ENCODE results near the gene IFI30.
A peak's percentile ranks its signal among the peaks of the same experiment; 100 is the strongest.
"Not testable (repeated sequence)": the region's sequence is repeated elsewhere in the genome, so short reads cannot be mapped to it uniquely, and the experiment has no call there.

IFI30 gene

GRCh38 chr19:18153556-18154134 is 20.0 kb upstream of the IFI30 start:
- Histone ChIP-seq H3K27ac (ENCODE audit: low read length) (no peak overlapping the region), H3K9ac (ENCODE audit: low read length) (peak overlapping the region; percentile 81), H3K9me3 (ENCODE audit: control insufficient read depth, low read depth, low read length) (no peaks in the 10 kb centered on the region), H3K36me3 (ENCODE audit: control insufficient read depth, low read depth, low read length) (no peaks in the 10 kb centered on the region), H3K4me1 (ENCODE audit: control insufficient read depth, low read depth, low read length) (no peaks in the 10 kb centered on the region), H3K27me3 (ENCODE audit: control insufficient read depth, insufficient read depth, low read length) (no peaks in the 10 kb centered on the region), H3K4me3 (ENCODE audit: low read length) (peak overlapping the region; percentile 66)

GRCh38 chr19:18155095-18156087 is 18.2 kb upstream of the IFI30 start:
- no peak overlapping the region for H3K4me3 ChIP-seq (ENCODE audit: low read length)
- H3K36me3 ChIP-seq (ENCODE audit: control insufficient read depth, low read depth, low read length): no peaks in the 10 kb centered on the region
- H3K27me3 ChIP-seq (ENCODE audit: control insufficient read depth, insufficient read depth, low read length): no peaks in the 10 kb centered on the region
- no peak overlapping the region for H3K9ac ChIP-seq (ENCODE audit: low read length)
- H3K27ac ChIP-seq (ENCODE audit: low read length): no peak overlapping the region
- no peaks in the 10 kb centered on the region for H3K4me1 ChIP-seq (ENCODE audit: control insufficient read depth, low read depth, low read length)
- no peaks in the 10 kb centered on the region for H3K9me3 ChIP-seq (ENCODE audit: control insufficient read depth, low read depth, low read length)

- Histone ChIP-seq H3K9me3 (ENCODE audit: control insufficient read depth, low read depth, low read length) (no peaks in the 10 kb centered on the region), H3K4me1 (ENCODE audit: control insufficient read depth, low read depth, low read length) (no peaks in the 10 kb centered on the region), H3K27ac (ENCODE audit: low read length) (no peak overlapping the region), H3K4me3 (ENCODE audit: low read length) (no peak overlapping the region), H3K27me3 (ENCODE audit: control insufficient read depth, insufficient read depth, low read length) (no peaks in the 10 kb centered on the region), H3K9ac (ENCODE audit: low read length) (no peak overlapping the region), H3K36me3 (ENCODE audit: control insufficient read depth, low read depth, low read length) (no peaks in the 10 kb centered on the region)
Observed at GRCh38 chr19:18156268-18156667, 17.3 kb upstream of the IFI30 start.

GRCh38 chr19:18156841-18157464 is 16.7 kb upstream of the IFI30 start:
- Histone ChIP-seq H3K9me3 (ENCODE audit: control insufficient read depth, low read depth, low read length) (no peaks in the 10 kb centered on the region), H3K4me3 (ENCODE audit: low read length) (no peak overlapping the region), H3K9ac (ENCODE audit: low read length) (no peak overlapping the region), H3K36me3 (ENCODE audit: control insufficient read depth, low read depth, low read length) (no peaks in the 10 kb centered on the region), H3K4me1 (ENCODE audit: control insufficient read depth, low read depth, low read length) (no peaks in the 10 kb centered on the region), H3K27ac (ENCODE audit: low read length) (no peak overlapping the region), H3K27me3 (ENCODE audit: control insufficient read depth, insufficient read depth, low read length) (no peaks in the 10 kb centered on the region)

- no peak overlapping the region for H3K9ac ChIP-seq (ENCODE audit: low read length)
- no peak overlapping the region for H3K27ac ChIP-seq (ENCODE audit: low read length)
- no peaks in the 10 kb centered on the region for H3K4me1 ChIP-seq (ENCODE audit: control insufficient read depth, low read depth, low read length)
- no peaks in the 10 kb centered on the region for H3K9me3 ChIP-seq (ENCODE audit: control insufficient read depth, low read depth, low read length)
- H3K36me3 ChIP-seq (ENCODE audit: control insufficient read depth, low read depth, low read length): no peaks in the 10 kb centered on the region
- H3K4me3 ChIP-seq (ENCODE audit: low read length): no peak overlapping the region
- no peaks in the 10 kb centered on the region for H3K27me3 ChIP-seq (ENCODE audit: control insufficient read depth, insufficient read depth, low read length)
Observed at GRCh38 chr19:18157465-18158063, 16.0 kb upstream of the IFI30 start.

GRCh38 chr19:18158467-18158866 is 15.1 kb upstream of the IFI30 start:
- Histone ChIP-seq H3K9ac (ENCODE audit: low read length) (no peak overlapping the region), H3K36me3 (ENCODE audit: control insufficient read depth, low read depth, low read length) (peaks cover 8% of the 10 kb centered on the region), H3K4me3 (ENCODE audit: low read length) (no peak overlapping the region), H3K27me3 (ENCODE audit: control insufficient read depth, insufficient read depth, low read length) (no peaks in the 10 kb centered on the region), H3K4me1 (ENCODE audit: control insufficient read depth, low read depth, low read length) (no peaks in the 10 kb centered on the region), H3K27ac (ENCODE audit: low read length) (no peak overlapping the region), H3K9me3 (ENCODE audit: control insufficient read depth, low read depth, low read length) (no peaks in the 10 kb centered on the region)

- not testable (repeated sequence) for H3K27ac ChIP-seq (ENCODE audit: low read length); H3K4me3 ChIP-seq (ENCODE audit: low read length); H3K27me3 ChIP-seq (ENCODE audit: control insufficient read depth, insufficient read depth, low read length); H3K9ac ChIP-seq (ENCODE audit: low read length); H3K4me1 ChIP-seq (ENCODE audit: control insufficient read depth, low read depth, low read length); H3K9me3 ChIP-seq (ENCODE audit: control insufficient read depth, low read depth, low read length)
- H3K36me3 ChIP-seq (ENCODE audit: control insufficient read depth, low read depth, low read length): peaks cover 10% of the 10 kb centered on the region
Observed at GRCh38 chr19:18159059-18159616, 14.5 kb upstream of the IFI30 start.

GRCh38 chr19:18159810-18160209 is 13.8 kb upstream of the IFI30 start:
- Histone ChIP-seq H3K4me1 (ENCODE audit: control insufficient read depth, low read depth, low read length) (no peaks in the 10 kb centered on the region), H3K9ac (ENCODE audit: low read length) (no peak overlapping the region), H3K4me3 (ENCODE audit: low read length) (no peak overlapping the region), H3K36me3 (ENCODE audit: control insufficient read depth, low read depth, low read length) (peaks cover 10% of the 10 kb centered on the region), H3K27me3 (ENCODE audit: control insufficient read depth, insufficient read depth, low read length) (no peaks in the 10 kb centered on the region), H3K9me3 (ENCODE audit: control insufficient read depth, low read depth, low read length) (no peaks in the 10 kb centered on the region), H3K27ac (ENCODE audit: low read length) (no peak overlapping the region)

GRCh38 chr19:18160493-18160970 is 13.1 kb upstream of the IFI30 start:
- no peak overlapping the region for H3K27ac ChIP-seq (ENCODE audit: low read length)
- no peak overlapping the region for H3K4me3 ChIP-seq (ENCODE audit: low read length)
- no peaks in the 10 kb centered on the region for H3K4me1 ChIP-seq (ENCODE audit: control insufficient read depth, low read depth, low read length)
- no peaks in the 10 kb centered on the region for H3K9me3 ChIP-seq (ENCODE audit: control insufficient read depth, low read depth, low read length)
- H3K36me3 ChIP-seq (ENCODE audit: control insufficient read depth, low read depth, low read length): peaks cover 11% of the 10 kb centered on the region
- peak overlapping the region; percentile 15 for H3K9ac ChIP-seq (ENCODE audit: low read length)
- no peaks in the 10 kb centered on the region for H3K27me3 ChIP-seq (ENCODE audit: control insufficient read depth, insufficient read depth, low read length)

GRCh38 chr19:18160971-18161635 is 12.5 kb upstream of the IFI30 start:
- Histone ChIP-seq H3K4me3 (ENCODE audit: low read length) (no peak overlapping the region), H3K9ac (ENCODE audit: low read length) (peak overlapping the region; percentile 15), H3K9me3 (ENCODE audit: control insufficient read depth, low read depth, low read length) (no peaks in the 10 kb centered on the region), H3K27ac (ENCODE audit: low read length) (no peak overlapping the region), H3K27me3 (ENCODE audit: control insufficient read depth, insufficient read depth, low read length) (no peaks in the 10 kb centered on the region), H3K4me1 (ENCODE audit: control insufficient read depth, low read depth, low read length) (no peaks in the 10 kb centered on the region), H3K36me3 (ENCODE audit: control insufficient read depth, low read depth, low read length) (peaks cover 17% of the 10 kb centered on the region)

GRCh38 chr19:18161636-18162002 is 12.0 kb upstream of the IFI30 start:
- Histone ChIP-seq H3K4me3 (ENCODE audit: low read length) (no peak overlapping the region), H3K9me3 (ENCODE audit: control insufficient read depth, low read depth, low read length) (no peaks in the 10 kb centered on the region), H3K4me1 (ENCODE audit: control insufficient read depth, low read depth, low read length) (no peaks in the 10 kb centered on the region), H3K27me3 (ENCODE audit: control insufficient read depth, insufficient read depth, low read length) (no peaks in the 10 kb centered on the region), H3K27ac (ENCODE audit: low read length) (no peak overlapping the region), H3K36me3 (ENCODE audit: control insufficient read depth, low read depth, low read length) (peaks cover 17% of the 10 kb centered on the region), H3K9ac (ENCODE audit: low read length) (no peak overlapping the region)

Data from iPS-18a (cell line).